Fibroblast of lung (primary cell): ENCODE data around the gene SEC14L5. TPM values are rescaled to one million over a fixed set of nuclear protein-coding genes. Genes with fewer than 3 reads are reported as not detected.
"Not testable (repeated sequence)": the region's sequence is repeated elsewhere in the genome, so short reads cannot be mapped to it uniquely, and the experiment has no call there.

Experiments used
- DNase-seq, 2 donors: peaks; one replicate each; pipeline versions ENCODE4 v3.0.0 to v3.0.0-alpha.2; 2010; ENCODE audit warnings: low read depth in 2 of 2
- H2AFZ ChIP-seq: 2 replicates; pipeline ENCODE4 v1.5.1; 2012; ENCODE audit warnings: low read length, control low read depth, inconsistent platforms
- H3K27ac ChIP-seq: 2 replicates; pipeline ENCODE4 v1.5.1; 2011; ENCODE audit warnings: low read length, control low read depth; ENCODE audit not compliant: insufficient read depth
- H3K27me3 ChIP-seq: 2 replicates; pipeline ENCODE4 v1.5.1; 2011; ENCODE audit warnings: mild to moderate bottlenecking, low read length; ENCODE audit not compliant: control insufficient read depth, insufficient read depth
- H3K36me3 ChIP-seq: 2 replicates; pipeline ENCODE4 v1.5.1; 2011; ENCODE audit warnings: low read length; ENCODE audit not compliant: control insufficient read depth, insufficient read depth
- H3K4me1 ChIP-seq: 2 replicates; pipeline ENCODE4 v1.5.1; 2011; ENCODE audit warnings: low read length; ENCODE audit not compliant: control insufficient read depth, insufficient read depth; ENCODE audit errors: extremely low read depth
- H3K4me2 ChIP-seq: 2 replicates; pipeline ENCODE4 v1.5.1; 2011; ENCODE audit warnings: low read length, control low read depth; ENCODE audit not compliant: insufficient read depth; ENCODE audit errors: extremely low read depth
- H3K4me3 ChIP-seq, 4 experiments: fragments of 200-600 bp in 1 of 4; sonication (generic) in 1 of 4; replicated peaks in 1 of 4; 2 replicates each; pipeline ENCODE4 v1.5.1; 2011 to 2016; ENCODE audit warnings: low read length in 4 of 4, low read depth in 3 of 4, mild to moderate bottlenecking in 3 of 4, control low read depth in 2 of 4, inconsistent platforms in 1 of 4, mixed read lengths in 1 of 4; ENCODE audit not compliant: insufficient read depth in 1 of 4; ENCODE audit errors: control extremely low read depth in 1 of 4
- H3K79me2 ChIP-seq: 2 replicates; pipeline ENCODE4 v1.5.1; 2012; ENCODE audit warnings: mild to moderate bottlenecking, low read length, inconsistent platforms; ENCODE audit not compliant: control insufficient read depth, insufficient read depth
- H3K9ac ChIP-seq: 2 replicates; pipeline ENCODE4 v1.5.1; 2011; ENCODE audit warnings: mild to moderate bottlenecking, low read length, control low read depth; ENCODE audit not compliant: insufficient read depth
- H3K9me3 ChIP-seq: 2 replicates; pipeline ENCODE4 v1.5.1; 2012; ENCODE audit warnings: low read depth, low read length; ENCODE audit not compliant: control insufficient read depth, insufficient read depth
- H4K20me1 ChIP-seq: 2 replicates; pipeline ENCODE4 v1.5.1; 2011; ENCODE audit warnings: low read length; ENCODE audit not compliant: control insufficient read depth, insufficient read depth; ENCODE audit errors: extremely low read depth
- EZH2 ChIP-seq: IDR thresholded peaks from 2 replicates; pipeline ENCODE4 v1.5.1; 2012; ENCODE audit warnings: low read length, control low read depth, mild to moderate bottlenecking; ENCODE audit errors: missing control alignments
- polyA plus RNA-seq, 2 donors: library from polyadenylated mRNA; depleted of rRNA in 1 of 2; stranded (reverse) in 1 of 2; unstranded in 1 of 2; fragments of >200 nt; gene quantifications; 2 replicates each; pipeline ENCODE4 v1.2.1, GENCODE V29; 2011 to 2012; ENCODE audit warnings: missing spikeins in 1 of 2
- total RNA-seq: library from RNA; depleted of rRNA; stranded (reverse); fragments of >200 nt; gene quantifications from 2 replicates; pipeline ENCODE4 v1.2.1, GENCODE V29; 2014
- TF ChIP-seq, protein P1 (sequence below), 2 donors: IDR thresholded peaks in 1 of 2; conservative IDR thresholded peaks in 1 of 2; 1 replicate in 1 of 2; 2 replicates in 1 of 2; pipeline ENCODE4 v1.5.1; 2011 to 2012; ENCODE audit warnings: low read length in 2 of 2, control low read depth in 1 of 2, inconsistent platforms in 1 of 2, low read depth in 1 of 2, mild to moderate bottlenecking in 1 of 2

The SEC14L5 gene
- total and polyA plus RNA-seq, 2 donors (not counting 1 experiment from before 2014, with no cell fraction given), result 0.05 to 0.99 TPM

DNA sequence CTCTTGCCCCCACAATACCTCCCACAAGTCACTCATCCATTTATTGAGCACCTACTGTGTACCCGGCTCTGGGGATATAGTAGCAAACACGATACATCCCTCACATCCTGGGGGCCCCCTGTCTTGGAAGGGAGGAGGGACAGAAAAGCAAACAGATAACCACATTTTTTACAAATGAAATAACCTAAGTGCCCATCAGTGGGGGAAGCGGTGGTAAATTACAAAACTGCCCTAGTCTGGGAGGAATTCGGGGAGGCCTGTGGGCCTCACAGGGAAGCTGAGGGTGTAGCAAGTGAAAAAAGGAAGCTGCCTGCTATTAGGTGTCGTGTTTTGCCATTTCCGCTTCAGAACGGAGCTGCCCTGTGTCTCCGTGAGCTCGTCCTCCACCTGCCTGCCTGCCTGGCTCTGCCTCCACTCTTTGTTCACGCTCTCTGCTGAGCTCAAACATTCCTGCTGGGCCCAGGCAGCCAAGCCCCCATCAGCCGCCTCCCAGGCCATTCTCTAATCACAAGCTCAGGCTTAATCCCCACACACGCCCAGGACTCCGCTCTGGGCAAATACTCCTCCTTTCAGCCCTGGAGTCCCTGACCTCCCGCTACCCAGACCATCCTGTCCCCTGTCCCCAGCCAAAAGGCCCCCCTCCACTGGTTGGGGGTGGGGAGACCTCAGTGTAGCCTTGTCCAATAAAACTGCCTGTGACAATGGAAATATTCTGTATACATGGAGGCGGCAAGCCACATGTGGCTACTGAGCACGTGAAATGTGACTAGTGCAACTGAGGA, 10.2 kb upstream of the SEC14L5 start:
- no peak for DNase-seq
- Histone ChIP-seq H2AFZ (no peak overlapping the region), H3K27me3 (no peaks in the 10 kb centered on the region)

DNA sequence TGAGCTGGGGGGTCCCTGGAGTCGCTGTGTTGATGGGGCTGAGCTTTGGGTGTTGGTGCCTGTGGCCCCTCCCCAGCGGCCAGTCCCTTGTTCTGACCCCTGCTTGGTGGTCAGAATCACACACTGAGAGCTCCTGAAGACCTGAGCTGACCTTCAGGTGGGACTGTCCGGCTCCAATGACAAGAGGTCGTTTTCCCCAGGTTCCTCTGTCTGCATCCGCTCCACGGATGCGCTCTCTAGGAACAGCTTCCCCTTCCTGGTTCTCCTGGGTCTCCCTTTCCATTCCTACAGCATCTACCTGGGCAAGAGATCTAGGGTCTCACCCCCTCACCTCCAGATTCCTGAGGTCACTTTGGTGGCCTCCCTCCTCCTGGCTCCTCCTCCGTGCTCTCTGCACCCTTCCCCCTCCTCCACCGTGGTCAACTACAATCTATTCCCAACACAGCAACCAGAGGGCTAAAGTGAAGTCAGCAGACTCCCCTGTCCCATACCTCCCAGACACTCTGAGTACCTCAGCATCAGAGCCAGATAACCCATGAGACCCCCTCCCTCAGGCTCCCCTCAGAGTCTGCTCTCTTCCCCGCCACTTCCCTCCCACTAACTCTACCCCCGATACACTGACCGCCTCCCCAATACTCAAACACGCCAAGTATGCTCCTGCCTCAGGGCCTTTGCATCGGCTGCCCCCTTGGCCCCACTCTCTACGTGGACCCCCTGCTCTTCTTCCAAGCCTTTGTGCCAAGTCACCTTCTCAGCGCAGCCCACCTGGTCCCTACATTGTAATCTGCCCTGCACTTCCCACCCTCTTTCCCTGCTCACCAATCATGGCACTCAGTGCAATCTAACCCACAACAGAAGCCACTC, 9.0 kb upstream of the SEC14L5 start:
- H3K36me3 ChIP-seq, result no peaks in the 10 kb centered on the region
- H3K9ac ChIP-seq, result no peak overlapping the region
- H3K4me2 ChIP-seq, result no peak overlapping the region
- H3K27ac ChIP-seq, result no peak overlapping the region
- no peak overlapping the region for H2AFZ ChIP-seq
- H4K20me1 ChIP-seq, result no peaks in the 10 kb centered on the region
- no peaks in the 10 kb centered on the region for H3K27me3 ChIP-seq
- no peak for DNase-seq
- H3K9me3 ChIP-seq, result no peaks in the 10 kb centered on the region
- H3K4me3 ChIP-seq, result no peak overlapping the region
- no peaks in the 10 kb centered on the region for H3K79me2 ChIP-seq
- peaks cover 12% of the 10 kb centered on the region for H3K4me1 ChIP-seq
- TF ChIP-seq EZH2, result no peak
- TF ChIP-seq, protein P1, sequence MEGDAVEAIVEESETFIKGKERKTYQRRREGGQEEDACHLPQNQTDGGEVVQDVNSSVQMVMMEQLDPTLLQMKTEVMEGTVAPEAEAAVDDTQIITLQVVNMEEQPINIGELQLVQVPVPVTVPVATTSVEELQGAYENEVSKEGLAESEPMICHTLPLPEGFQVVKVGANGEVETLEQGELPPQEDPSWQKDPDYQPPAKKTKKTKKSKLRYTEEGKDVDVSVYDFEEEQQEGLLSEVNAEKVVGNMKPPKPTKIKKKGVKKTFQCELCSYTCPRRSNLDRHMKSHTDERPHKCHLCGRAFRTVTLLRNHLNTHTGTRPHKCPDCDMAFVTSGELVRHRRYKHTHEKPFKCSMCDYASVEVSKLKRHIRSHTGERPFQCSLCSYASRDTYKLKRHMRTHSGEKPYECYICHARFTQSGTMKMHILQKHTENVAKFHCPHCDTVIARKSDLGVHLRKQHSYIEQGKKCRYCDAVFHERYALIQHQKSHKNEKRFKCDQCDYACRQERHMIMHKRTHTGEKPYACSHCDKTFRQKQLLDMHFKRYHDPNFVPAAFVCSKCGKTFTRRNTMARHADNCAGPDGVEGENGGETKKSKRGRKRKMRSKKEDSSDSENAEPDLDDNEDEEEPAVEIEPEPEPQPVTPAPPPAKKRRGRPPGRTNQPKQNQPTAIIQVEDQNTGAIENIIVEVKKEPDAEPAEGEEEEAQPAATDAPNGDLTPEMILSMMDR (conservative IDR thresholded peaks at IDR 0.05 in 1 of 2, IDR thresholded peaks at IDR 0.05 in 1 of 2; ENCODE audit: low read depth in 1 of 2, low read length in 2 of 2), result no peak

More for the DNA sequence above, 10.2 kb upstream of the SEC14L5 start:
- Histone ChIP-seq H3K4me3 (no peak overlapping the region), H3K79me2 (no peaks in the 10 kb centered on the region), H3K9me3 (no peaks in the 10 kb centered on the region), H3K4me2 (no peak overlapping the region), H4K20me1 (no peaks in the 10 kb centered on the region), H3K9ac (no peak overlapping the region), H3K4me1 (peaks cover 22% of the 10 kb centered on the region), H3K36me3 (no peaks in the 10 kb centered on the region), H3K27ac (no peak overlapping the region)
- TF ChIP-seq EZH2, result no peak
- TF ChIP-seq, protein P1 (conservative IDR thresholded peaks at IDR 0.05 in 1 of 2, IDR thresholded peaks at IDR 0.05 in 1 of 2; ENCODE audit: low read depth in 1 of 2, low read length in 2 of 2), result no peak

DNA sequence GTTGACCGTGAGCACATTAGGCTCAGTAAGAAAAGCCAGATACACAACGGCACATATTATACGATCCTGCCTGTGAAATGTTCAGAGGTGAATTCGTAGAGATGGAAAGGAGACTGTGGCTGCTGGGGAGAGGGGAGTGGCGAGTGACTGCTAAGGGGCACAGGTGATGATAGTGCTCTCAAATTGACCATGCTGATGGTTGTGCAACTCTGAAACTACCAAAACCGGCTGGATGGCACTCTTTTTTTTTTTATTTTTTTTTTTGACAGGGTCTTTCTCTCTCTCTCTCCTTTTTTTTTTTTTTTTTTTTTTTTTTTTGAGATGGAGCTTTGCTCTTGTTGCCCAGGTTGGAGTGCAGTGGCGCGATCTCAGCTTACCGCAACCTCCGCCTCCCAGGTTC, 8.1 kb upstream of the SEC14L5 start:
- TF ChIP-seq, protein P1 (conservative IDR thresholded peaks at IDR 0.05 in 1 of 2, IDR thresholded peaks at IDR 0.05 in 1 of 2; ENCODE audit: low read depth in 1 of 2, low read length in 2 of 2), result no peak
- no peak for TF ChIP-seq EZH2
- no peaks in the 10 kb centered on the region for H3K27me3 ChIP-seq
- no peaks in the 10 kb centered on the region for H3K9me3 ChIP-seq
- H3K27ac ChIP-seq, result no peak overlapping the region
- H3K4me2 ChIP-seq, result no peak overlapping the region
- H2AFZ ChIP-seq, result no peak overlapping the region
- no peaks in the 10 kb centered on the region for H3K79me2 ChIP-seq
- H3K4me1 ChIP-seq, result peaks cover 11% of the 10 kb centered on the region
- H3K4me3 ChIP-seq, result no peak overlapping the region
- H3K9ac ChIP-seq, result no peak overlapping the region
- DNase-seq, result no peak
- H4K20me1 ChIP-seq, result no peaks in the 10 kb centered on the region
- no peaks in the 10 kb centered on the region for H3K36me3 ChIP-seq

DNA sequence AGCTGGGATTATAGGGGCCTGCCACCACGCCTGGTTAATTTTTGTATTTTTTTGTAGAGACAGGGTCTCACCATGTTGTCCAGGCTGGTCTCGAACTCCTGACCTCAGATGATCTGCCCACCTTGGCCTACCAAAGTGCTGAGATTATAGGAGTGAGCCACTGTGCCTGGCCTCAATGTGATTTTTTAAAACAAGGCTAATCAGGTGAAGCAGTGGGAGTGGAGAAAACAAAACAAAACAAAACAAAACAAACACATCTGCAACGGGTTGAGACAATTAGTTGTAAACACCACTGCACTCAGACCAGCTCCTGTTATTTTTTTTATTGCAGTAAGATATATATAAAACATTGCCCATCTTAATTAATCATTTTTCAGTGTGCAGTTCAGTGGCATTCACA, 6.5 kb upstream of the SEC14L5 start:
- H3K4me1 ChIP-seq, DNase-seq, H3K27me3 ChIP-seq, H3K27ac ChIP-seq, H4K20me1 ChIP-seq, H2AFZ ChIP-seq, H3K79me2 ChIP-seq, H3K4me3 ChIP-seq, H3K9ac ChIP-seq, H3K36me3 ChIP-seq, H3K9me3 ChIP-seq, H3K4me2 ChIP-seq: not testable (repeated sequence)
